Posterior vena cava (tissue), 2 donors: Measurements from ENCODE around the gene ADRM1. TPM values are rescaled to one million over a fixed set of nuclear protein-coding genes. Genes with fewer than 3 reads are reported as not detected.

ENCODE experiments used
- DNase-seq: peaks from one replicate; pipeline ENCODE4 v3.0.0-alpha.2; 2020; ENCODE audit warnings: low spot score
- intact Hi-C, 2 donors: fragments of 100-400 bp; cut with DNase I; formaldehyde crosslinking; loops; one replicate each; pipeline versions ENCODE4 v1.14.1 to v1.14.2; 2022 to 2023
- total RNA-seq, 2 donors: library from RNA; stranded (reverse); fragmentation: NEBNext Ultra II Directional; extraction: Animal tissue kit (Norgen Biotek cat#: 25700); gene quantifications; one replicate each; pipeline ENCODE4 v1.2.1, GENCODE V29; 2021
- donor health status: DM: yes; HTN: yes; CAD: no.
- donor health status: DM: yes; HTN: yes; CAD: no.

ADRM1 gene
- total RNA-seq, 2 donors from 2014 or later: 60.9 to 70.3 TPM

DNA sequence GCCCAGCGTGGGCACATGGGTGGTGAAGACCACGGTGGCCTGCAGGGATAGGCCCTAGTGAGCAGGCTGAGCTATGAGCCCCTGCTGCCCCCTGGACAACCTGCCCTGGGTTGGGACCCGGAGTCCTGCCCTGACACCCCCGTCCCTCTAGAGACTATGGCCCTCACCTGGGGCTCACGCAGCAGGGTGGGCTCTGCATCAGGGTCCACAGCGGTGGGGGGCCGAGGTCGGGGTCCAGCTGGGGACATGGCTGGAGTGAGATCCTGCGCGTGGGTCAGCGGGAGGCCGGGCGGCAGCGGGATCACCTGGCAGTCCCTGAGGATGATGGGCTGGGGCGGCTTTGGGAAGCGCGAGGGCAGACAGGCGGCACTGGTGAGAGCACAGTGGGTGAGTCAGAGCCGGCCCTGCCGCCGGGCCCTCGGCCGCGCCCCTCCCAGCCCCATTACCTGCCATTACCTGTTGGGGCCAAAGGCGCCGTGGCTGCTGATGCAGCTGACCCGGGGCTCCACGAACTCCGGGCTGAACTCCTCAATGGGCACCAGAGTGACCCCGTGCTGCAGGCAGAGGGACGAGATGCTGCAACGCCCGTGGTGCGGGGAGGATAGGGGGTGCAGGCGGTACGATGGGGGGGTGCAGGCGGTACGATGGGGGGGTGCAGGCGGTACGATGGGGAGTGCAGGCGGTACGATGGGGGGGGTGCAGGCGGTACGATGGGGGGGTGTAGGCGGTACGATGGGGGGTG, 27.9 kb downstream of the ADRM1 start:
- DNase-seq: no peak
- intact Hi-C loops: loop anchor here in 1 of 2 donors (1.0 kb wide), 1 partner anchor 39 kb away; no protein-coding TSS in a partner anchor

DNA sequence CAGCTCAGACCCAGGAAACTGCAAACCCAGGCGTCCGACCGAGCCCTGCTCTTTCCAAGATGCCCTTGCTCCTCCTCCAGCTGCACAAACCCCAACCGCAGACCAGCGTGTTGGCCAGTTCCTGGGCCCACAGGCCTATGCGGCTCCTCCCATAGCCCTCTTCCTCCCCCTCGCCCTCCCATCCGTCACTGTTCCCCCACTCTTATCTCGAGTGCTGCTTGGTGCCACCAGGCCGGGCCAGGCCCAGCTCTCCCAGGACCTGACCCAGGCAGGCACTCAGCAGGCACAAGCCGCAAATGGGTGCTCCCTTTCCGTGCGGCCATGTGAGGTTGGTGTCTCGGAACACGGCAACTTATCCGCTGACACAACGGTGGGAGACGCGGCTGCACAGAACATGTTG, 28.6 kb downstream of the ADRM1 start:
- no peak for DNase-seq
- intact Hi-C loops: no loop called here

DNA sequence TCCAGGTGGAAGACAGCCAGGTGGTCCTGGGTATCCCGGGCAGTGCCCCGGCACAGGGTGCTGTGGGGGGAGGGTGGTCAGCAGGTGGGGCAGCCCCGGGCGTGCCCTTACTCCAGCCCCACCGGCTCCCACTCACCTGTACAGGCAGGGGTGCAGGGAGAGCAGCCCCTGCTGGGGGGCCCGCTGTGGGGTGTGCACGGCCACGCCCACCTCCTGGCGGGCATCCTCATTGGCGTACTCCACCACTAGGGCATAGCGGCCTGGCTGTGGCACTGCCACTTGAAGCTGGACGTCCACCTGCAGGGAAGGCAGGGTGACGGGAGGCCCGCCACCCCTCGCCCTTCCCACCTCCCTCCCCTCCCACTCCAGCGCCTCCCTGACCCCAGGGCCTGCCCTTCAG, 29.6 kb downstream of the ADRM1 start:
- intact Hi-C loops: no loop called here

DNA sequence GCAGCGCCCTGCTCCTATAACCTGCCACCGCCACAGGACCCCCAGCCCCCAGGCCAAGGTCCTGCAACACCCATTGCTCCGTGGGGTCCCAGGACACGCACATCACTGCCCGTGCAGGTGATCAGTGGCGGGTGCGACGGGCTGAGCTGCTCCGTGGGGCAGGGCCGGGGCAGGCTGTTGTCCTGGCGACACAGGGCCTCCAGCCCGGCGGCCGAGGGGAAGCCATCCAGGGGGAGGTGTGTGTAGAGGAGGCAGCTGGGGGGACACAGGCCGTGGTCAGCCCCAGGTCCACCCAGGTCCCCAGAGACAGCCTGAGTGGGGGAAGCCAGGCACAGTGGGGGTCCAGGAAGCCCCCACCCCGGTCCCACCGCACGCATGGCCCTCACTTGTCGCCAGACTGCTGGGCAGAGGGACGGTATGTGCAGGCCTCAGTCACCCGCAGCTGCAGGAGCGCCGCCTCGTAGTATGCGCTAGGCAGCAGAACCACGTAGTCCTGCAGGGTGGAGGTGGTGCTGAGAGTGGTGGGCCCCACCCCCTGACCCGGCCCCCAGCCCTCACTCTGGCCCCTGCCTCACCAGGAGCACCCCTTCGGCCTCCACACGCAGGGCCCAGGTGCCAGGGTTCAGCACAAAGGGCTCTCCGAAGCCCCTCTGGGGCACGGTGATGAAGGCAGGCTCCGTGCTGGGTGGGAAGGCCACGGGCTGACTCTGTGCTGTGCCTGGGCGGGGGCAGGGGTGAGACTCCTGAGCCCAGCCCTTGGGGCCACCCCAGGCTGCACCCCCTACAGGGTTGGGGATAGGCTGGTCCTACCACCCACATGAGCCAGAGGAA, 30.4 kb downstream of the ADRM1 start:
- DNase-seq: no peak
- intact Hi-C loops: no loop called here

More for the DNA sequence above, 29.6 kb downstream of the ADRM1 start:
- DNase-seq: no peak

DNA sequence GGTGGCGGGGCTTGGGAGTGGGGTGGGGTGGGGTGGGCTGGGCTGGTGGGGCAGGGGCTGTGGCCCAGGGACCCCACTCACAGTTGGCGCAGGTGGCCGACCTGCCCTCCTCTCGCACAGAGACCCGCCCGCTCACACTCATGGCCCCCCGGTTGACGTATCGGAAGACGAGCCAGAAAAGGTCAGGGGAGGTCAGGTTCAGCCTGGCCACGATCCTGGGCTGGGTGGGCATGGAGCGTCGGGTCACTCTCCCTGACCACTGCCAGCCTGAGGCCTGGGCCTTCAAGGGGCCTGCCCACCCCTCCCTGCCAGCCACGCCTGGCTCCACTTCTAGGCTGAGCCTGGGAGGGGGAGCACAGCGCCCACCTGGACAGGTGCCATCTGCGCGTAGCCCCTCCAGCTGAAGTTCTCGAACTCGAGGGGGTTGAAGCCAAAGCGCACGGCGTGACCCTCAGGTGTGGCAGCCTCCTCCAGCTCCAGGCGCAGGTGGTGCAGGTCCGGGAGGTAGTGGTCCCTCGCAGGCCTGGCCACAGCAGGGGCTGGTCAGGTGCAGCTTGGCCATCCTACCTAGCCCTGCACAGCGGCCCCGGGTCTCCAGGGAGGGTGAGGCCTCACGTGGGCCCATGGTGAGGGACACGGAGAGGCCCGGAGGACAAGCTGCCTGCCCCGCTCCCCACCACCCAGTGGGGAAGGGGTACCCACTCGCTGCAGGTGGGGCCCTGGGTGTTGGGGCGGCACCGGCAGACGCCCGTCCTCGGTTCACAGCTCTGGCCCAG, 31.2 kb downstream of the ADRM1 start:
- no peak for DNase-seq
- intact Hi-C loops: no loop called here

DNA sequence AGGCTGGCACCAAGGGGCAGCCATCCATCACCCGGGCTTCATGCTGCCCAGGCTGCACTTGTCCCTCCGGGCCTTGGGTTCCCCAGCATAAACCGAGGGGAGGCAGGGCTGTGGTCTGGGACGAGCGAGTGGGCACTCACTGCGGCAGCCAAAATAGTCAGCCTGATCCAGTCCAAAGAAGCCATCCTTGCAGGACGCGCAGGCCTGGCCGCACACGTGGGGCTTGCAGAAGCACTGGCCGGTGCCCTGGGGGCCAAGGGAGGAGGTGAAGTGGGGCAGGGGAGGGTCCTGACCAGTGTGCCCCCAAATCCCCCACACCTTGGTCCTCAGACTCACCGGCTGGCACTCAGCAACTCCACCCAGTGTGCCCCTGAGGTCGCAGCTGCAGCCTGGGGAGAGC, 32.1 kb downstream of the ADRM1 start:
- intact Hi-C loops: no loop called here
- DNase-seq: no peak

DNA sequence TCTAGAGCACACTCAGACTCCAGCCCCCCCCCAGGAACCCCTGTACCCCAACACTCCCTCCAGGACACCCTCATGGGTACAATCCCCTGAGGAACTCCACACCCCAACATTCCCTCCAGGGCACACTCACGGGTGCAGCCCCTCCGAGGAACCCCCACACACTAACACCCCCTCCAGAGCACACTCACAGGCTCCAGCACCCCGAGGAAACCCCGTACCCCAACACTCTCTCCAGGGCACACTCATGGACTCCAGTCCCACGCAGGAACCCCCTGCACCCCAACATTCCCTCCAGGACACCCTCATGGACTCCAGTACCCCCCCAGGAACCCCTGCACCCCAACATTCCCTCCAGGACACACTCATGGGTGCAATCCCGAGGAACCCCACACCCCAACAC, 32.7 kb downstream of the ADRM1 start:
- DNase-seq: no peak
- intact Hi-C loops: no loop called here

DNA sequence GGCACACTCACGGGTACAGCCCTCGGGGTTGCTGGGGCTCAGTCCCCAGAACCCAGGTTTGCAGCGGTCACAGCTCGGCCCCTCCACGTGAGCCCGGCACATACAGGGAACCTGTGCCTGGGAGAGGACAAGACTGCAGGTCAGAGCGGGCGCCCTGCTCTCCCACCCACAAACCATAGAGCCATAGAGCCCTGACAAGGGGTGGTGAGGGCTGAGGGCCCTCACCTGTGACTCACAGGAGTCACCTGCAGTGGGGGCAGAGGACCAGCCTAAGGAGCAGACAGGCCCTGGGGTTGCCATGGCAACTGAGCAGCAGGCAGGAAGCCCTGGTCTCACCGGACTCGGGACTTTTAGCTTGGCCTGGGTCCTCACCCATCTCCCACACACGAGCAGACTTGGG, 33.5 kb downstream of the ADRM1 start:
- intact Hi-C loops: no loop called here
- DNase-seq: no peak

DNA sequence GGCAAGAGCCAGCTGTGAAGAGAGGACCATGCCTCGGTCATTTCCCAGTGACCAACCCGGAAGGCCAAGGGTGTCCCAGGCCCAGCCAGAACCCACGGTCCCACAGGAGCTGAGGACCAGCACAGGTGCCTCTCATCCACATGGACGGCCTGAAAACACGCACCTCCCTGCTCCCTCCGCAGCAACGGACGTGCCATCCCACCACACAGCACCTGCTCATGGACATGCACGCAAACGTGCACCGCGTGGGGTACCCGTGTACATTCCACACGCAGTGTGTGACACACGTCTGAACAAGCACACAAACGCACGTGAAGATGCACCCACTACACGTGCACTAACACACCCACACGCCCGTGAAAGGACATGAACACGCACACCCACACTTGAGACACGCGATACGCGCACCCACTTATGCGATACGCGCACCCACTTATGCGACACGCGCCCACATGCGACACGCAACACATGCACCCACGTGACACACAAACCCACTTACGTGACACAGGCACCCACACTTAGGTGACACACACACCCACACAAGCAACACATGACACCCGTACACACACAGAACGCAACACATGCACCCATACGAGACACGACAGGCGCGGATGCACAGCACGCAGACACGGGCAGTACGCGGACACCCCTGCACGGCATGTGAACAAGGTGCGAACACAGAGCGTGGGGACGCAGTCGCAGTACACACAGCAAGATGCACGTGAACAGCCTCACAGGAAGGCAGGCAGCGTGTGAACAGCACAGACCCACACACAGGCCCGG, 34.2 kb downstream of the ADRM1 start:
- no peak for DNase-seq
- intact Hi-C loops: no loop called here

DNA sequence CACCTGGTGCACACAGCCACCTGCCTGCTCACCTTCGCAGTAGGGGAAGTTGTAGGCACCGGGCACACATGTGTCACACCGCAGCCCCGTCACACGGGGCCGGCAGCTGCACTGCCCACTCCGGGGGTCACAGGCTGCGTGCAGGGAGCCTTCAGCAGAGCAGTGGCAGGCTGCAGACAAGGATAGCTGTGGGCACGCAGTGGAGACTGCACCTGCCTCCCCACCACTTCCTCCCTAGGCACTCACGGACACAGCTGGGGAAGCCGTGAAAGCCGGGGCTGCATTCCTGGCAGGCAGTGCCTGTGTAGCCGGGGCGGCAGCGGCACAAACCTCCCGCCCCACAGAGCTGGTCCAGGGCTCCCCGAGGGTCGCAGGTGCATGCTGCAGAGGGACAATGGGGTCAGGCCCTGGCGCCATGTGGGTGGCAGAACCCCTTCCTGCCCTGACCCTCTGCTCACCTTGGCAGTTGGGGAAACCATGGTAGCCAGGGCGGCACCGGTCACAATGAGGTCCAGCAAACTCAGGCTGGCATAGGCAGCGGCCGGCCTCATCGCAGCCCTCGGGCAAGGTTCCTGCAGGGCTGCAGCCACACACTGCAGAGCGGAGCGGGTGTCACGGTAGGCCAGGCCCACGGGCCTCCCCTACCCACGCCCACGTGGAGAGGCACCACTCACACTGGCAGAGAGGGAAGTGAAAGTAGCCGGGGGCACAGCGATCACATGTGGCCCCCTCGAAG, 34.9 kb downstream of the ADRM1 start:
- intact Hi-C loops: no loop called here

DNA sequence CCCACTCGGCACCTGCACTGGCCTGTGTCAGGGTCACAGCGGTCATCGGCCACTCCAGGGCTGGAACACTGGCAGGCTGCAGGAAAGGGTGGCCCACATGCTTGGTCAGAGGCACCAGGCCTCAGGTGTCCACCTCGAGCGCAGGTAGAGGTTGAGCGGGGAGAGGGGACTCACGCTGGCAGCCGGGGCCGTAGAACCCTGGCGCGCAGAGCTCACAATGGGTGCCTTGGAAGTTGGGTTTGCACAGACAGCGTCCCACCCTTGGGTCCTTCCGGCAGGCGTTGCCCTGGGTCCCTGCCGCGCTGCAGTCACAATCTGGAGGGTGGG, 35.5 kb downstream of the ADRM1 start:
- intact Hi-C loops: no loop called here
- no peak for DNase-seq

More for the DNA sequence above, 34.9 kb downstream of the ADRM1 start:
- DNase-seq: no peak

DNA sequence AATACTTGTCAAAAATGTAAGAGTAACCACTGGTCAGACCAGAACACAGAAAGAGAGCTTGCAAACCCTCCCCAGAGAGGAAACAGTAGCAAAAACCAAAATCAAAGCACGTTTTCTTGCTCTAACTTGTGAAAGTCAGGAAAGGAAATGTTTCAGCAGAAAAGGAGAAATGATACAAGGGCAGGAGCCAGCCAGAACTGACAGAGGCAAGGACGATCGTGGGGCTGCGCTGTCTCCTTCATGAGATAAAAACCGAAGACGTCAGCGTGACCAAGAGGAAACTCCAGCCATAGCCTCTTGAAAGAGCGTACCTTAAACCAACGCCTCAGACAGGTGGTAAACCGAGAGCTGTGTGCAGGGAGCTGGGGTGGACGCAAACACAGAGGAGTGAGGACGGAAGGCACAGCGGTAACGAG, 36.9 kb downstream of the ADRM1 start:
- intact Hi-C loops: no loop called here
- no peak for DNase-seq

DNA sequence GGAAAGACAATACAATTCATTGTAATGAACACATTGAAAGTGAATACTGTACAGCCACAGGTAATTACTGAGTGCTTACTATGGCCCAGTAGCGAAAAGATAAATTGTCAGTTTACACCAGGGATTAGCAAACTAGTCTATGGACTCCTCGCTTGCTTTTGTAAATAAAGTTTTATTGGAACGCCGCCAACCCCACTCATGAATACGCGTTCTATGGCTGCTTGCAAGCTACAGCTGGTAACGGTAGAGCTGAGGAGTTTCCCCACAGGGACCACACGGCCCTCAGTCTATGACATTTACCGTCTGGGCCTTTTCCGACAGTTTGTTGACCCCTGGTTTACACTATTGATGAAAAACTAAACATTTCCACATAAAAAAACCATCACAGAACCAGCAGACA, 40.1 kb downstream of the ADRM1 start:
- no peak for DNase-seq
- intact Hi-C loops: no loop called here

DNA sequence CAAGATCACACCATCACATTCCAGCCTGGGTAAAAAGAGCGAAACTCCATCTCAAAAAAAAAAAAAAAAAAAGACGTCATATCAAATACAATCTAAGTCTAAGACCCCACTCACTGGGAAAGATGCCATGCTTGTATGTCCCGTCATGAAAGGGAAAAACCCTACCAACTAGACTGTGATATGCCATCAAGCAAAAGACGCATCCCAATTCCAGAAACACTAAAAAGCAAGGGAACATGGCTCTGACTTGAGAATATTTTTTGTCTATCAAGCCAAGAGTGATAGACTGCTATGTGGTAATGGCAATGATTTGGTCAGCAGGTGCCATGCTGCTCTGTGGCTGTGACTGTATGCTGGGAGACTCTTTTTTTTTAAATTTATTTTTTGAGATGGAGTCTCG, 41.3 kb downstream of the ADRM1 start:
- intact Hi-C loops: no loop called here
- no peak for DNase-seq

DNA sequence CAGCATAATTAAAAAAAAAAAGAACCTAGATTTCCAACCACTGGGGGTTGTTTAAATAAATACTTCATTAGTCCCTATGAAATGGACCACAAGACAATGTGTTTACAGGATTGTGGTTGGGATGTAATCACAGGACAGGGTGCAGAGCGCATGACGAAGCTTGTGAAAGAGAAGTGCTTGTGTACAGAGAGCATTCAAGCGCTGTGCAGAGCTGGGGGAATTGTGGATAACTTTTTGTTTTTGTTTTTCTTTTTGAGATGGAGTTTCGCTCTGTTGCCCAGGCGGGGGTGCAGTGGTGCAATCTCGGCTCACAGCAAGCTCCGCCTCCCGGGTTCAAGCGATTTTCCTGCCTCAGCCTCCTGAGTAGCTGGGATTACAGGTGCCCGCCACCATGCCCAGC, 42.0 kb downstream of the ADRM1 start:
- intact Hi-C loops: loop anchor here in 1 of 2 donors (5.0 kb wide), 1 partner anchor 38 kb away; no protein-coding TSS in a partner anchor
- no peak for DNase-seq

DNA sequence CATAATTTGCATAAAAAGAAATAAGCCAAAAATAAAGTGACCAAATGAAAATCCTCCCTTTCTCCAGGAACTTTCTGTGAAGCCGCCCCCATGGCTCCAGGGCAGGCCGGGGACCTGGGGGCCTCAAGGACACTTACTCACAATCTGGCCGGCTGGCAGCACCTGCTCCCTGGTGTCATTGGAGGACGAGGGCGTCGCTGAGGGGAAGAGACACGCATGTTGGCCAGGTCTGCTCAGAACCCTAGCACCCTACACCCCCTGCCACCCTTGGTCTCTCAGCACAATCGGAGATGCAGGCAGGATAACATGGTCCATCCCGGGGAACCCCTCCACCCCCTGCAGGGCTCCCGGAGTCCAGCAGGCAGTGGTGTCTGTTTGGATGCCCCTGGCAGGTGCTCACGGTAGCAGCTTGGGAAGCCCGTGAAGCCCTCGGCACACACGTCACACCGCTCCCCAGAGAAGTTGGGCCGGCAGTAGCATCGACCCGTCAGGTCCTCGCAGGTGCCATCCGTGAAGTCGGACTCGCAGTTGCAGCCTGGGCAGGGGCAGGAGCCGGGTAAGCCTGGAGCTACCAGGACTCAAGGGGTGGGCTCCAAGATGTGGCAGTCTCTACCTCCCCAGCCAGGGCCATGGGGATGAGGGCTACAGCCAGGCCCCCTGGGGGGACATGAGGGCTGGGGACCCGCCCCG, 43.0 kb downstream of the ADRM1 start:
- no peak for DNase-seq
- intact Hi-C loops: loop anchor here in 1 of 2 donors (5.0 kb wide), 1 partner anchor 36 kb away; no protein-coding TSS in a partner anchor

DNA sequence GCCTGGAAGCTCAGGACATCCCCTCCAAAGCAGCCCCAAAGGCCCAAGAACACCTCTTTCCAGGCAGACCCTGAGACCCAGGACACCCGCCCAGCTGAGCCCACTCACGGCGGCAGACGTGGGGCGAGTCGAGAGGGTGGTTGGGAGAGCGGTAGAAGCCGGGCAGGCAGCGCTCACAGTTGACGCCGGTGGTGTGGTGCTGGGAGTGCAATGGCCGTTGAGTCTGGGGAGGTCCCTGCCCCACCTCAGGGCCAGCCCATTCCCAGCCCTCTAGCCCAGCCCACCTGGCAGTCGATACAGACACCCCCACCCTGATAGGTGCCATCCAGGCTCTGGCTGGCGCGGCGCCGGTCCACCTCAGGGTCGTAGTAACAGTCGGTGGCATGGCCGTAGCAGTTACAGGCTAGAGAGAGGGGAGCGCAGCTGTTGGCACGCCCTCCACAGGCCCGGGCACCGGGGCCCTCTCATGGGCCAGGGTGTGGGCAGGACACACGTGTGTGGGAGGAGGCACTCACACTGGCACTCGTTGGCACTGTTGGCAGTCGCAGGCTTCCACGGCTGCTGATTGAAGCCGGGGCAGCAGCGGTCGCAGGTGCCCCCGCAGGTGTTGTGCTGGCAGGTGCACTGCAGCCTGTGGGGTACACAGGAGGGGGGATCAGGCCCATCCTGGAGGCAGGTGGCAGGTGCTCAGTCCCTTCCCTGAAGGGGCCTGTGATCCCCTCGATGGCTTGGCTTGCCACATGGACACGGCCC, 43.8 kb downstream of the ADRM1 start:
- no peak for DNase-seq
- intact Hi-C loops: loop anchor here in 1 of 2 donors (5.0 kb wide), 1 partner anchor 36 kb away; no protein-coding TSS in a partner anchor
